Central memory CD8-positive, alpha-beta T cell (primary cell): ENCODE data around the gene ZFYVE28.
A peak's percentile ranks its signal among the peaks of the same experiment; 100 is the strongest.

ENCODE experiments used
- ATAC-seq: fragments of 150-1000 bp; cut with Tn5 transposase; replicated peaks from 2 replicates; pipeline ENCODE4 v1.10.0; 2022; ENCODE audit warnings: mild to moderate bottlenecking, moderate FRiP score, moderate number of reproducible peaks; ENCODE audit not compliant: poor library complexity, severe bottlenecking; ENCODE audit errors: extremely low read depth
- DNase-seq, 2 donors: peaks; one replicate each; pipeline ENCODE4 v3.0.0; 2021; ENCODE audit warnings: low spot score in 2 of 2
- H3K27ac Mint-ChIP-seq: one replicate; pipeline ENCODE4 v1.8.0; 2022; ENCODE audit warnings: low read depth, mild to moderate bottlenecking, moderate library complexity, mixed read lengths
- H3K27me3 Mint-ChIP-seq: one replicate; pipeline ENCODE4 v1.8.0; 2022; ENCODE audit warnings: mixed read lengths
- H3K36me3 Mint-ChIP-seq: one replicate; pipeline ENCODE4 v1.8.0; 2022; ENCODE audit warnings: mild to moderate bottlenecking, moderate library complexity, mixed read lengths; ENCODE audit not compliant: insufficient read depth
- H3K4me1 Mint-ChIP-seq: one replicate; pipeline ENCODE4 v1.8.0; 2022; ENCODE audit warnings: mixed read lengths
- H3K4me3 Mint-ChIP-seq: one replicate; pipeline ENCODE4 v1.8.0; 2022; ENCODE audit warnings: mild to moderate bottlenecking, moderate library complexity, mixed read lengths
- H3K9me3 Mint-ChIP-seq: one replicate; pipeline ENCODE4 v1.8.0; 2022; ENCODE audit warnings: mixed read lengths

The ZFYVE28 gene

DNA sequence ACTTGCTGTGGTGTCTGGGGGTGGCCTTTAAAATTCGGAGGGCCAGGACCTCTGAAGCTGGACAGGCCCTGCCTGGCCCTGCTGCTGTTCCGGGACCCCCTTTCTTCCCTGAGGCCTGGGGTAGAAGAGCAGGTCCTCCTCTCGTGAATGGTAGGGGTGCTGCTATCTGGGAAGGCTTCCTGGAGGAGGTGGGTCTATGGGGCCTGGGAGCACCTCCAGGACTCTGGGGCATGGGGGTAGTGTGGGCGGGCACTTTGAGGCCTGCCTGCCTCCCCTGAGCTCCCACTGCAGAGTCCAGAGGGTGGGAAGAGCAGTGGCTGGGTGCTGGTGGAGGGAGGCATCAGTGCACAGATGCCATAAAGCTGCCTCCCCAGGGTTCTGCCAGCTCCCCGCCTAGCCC, 151.6 kb downstream of the ZFYVE28 start:
- Mint-ChIP-seq H3K9me3 (no peaks in the 10 kb centered on the region), H3K27me3 (no peaks in the 10 kb centered on the region), H3K27ac (no peak overlapping the region), H3K36me3 (peaks cover 4% of the 10 kb centered on the region), H3K4me1 (no peaks in the 10 kb centered on the region), H3K4me3 (no peak overlapping the region)
- DNase-seq (no peak), ATAC-seq (no peak)

DNA sequence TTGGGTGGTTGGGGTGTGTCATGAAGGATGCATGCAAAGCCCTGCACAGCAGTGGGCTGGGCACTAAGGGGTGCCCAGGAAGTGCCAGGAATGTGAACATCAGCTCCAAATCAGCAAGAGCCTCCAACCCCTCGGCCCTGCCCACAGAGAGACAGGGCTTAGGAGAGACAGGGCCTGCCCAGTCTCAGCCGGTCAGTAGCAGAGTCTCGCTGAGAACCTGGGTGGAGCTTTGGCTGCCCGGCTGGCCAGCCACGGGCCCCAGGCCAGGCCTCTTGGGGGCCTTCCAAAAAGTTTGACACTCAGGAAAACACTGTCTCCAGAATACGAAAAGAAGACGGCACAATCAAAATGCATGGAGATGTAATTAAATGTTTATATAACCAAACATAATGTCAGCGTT, 152.3 kb downstream of the ZFYVE28 start:
- ATAC-seq (no peak), DNase-seq (no peak)
- H3K9me3 Mint-ChIP-seq, result no peaks in the 10 kb centered on the region
- peaks cover 4% of the 10 kb centered on the region for H3K36me3 Mint-ChIP-seq
- H3K4me1 Mint-ChIP-seq, result no peaks in the 10 kb centered on the region
- H3K27ac Mint-ChIP-seq, result no peak overlapping the region
- no peaks in the 10 kb centered on the region for H3K27me3 Mint-ChIP-seq
- no peak overlapping the region for H3K4me3 Mint-ChIP-seq

GRCh38 chr4:2265113-2266110, 153.0 kb downstream of the ZFYVE28 start:
- Mint-ChIP-seq H3K27me3 (no peaks in the 10 kb centered on the region), H3K27ac (peak overlapping the region; percentile 44), H3K36me3 (peaks cover 9% of the 10 kb centered on the region), H3K9me3 (no peaks in the 10 kb centered on the region), H3K4me3 (no peak overlapping the region), H3K4me1 (no peaks in the 10 kb centered on the region)
- ATAC-seq (no peak), DNase-seq (no peak)

- Mint-ChIP-seq H3K4me1 (no peaks in the 10 kb centered on the region), H3K27ac (no peak overlapping the region), H3K4me3 (no peak overlapping the region), H3K9me3 (no peaks in the 10 kb centered on the region), H3K36me3 (peaks cover 14% of the 10 kb centered on the region), H3K27me3 (no peaks in the 10 kb centered on the region)
- ATAC-seq (no peak), DNase-seq (no peak)
Observed at GRCh38 chr4:2264481-2265041, 153.9 kb downstream of the ZFYVE28 start.

- Mint-ChIP-seq H3K36me3 (peaks cover 16% of the 10 kb centered on the region), H3K4me1 (no peaks in the 10 kb centered on the region), H3K27me3 (no peaks in the 10 kb centered on the region), H3K27ac (peak overlapping the region; percentile 76), H3K9me3 (no peaks in the 10 kb centered on the region), H3K4me3 (peak overlapping the region; percentile 75)
- no peak for ATAC-seq
- no peak for DNase-seq
Observed at GRCh38 chr4:2263926-2264321, 154.5 kb downstream of the ZFYVE28 start.

GRCh38 chr4:2262944-2263250, 155.5 kb downstream of the ZFYVE28 start:
- ATAC-seq (no peak), DNase-seq (no peak)
- no peaks in the 10 kb centered on the region for H3K27me3 Mint-ChIP-seq
- H3K27ac Mint-ChIP-seq, result peak overlapping the region; percentile 76
- H3K9me3 Mint-ChIP-seq, result no peaks in the 10 kb centered on the region
- H3K36me3 Mint-ChIP-seq, result peaks cover 20% of the 10 kb centered on the region
- peak overlapping the region; percentile 75 for H3K4me3 Mint-ChIP-seq
- no peaks in the 10 kb centered on the region for H3K4me1 Mint-ChIP-seq

DNA sequence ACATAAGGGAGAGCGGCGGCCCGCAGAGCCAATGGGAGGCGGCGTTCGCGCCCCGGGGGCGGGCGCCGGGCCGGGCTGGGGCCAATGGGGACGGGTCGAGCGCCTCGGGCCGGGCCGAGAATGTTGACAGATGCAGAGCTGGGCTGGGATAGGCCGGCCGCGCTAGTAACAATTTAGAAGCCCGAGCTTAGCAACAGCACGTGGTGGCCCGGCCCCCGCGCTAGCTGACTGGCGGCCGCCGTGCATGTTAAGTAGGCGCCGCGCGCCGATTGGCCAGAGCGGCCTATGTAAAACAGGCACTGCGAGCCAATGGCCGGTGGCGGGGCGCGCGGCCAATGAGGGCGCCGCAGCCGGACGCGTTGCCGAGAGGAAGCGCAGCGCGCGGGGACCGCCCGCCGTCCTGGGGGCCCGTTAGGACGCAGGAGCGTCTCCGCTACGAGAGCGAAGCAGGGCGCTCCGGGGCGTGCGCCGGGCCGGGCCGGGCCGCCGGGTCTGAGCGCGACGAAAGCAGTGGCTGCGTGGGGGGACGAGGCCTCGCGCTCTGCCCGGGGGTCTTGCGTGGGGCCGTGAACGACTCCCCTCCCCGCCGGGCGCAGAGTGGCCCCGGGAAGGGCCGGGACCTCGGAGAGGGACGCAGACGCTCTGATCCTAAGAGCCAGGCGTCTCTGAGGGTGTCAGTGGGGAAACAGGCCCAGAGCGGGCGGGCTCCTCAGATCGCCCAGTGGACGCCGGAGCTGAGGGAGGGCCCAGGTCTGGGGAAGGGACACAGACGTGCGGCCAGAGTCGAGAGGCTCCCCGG, 156.1 kb downstream of the ZFYVE28 start:
- peak; percentile 93 for ATAC-seq
- Mint-ChIP-seq H3K4me3 (peak overlapping the region; percentile 75), H3K36me3 (peaks cover 25% of the 10 kb centered on the region)

DNA sequence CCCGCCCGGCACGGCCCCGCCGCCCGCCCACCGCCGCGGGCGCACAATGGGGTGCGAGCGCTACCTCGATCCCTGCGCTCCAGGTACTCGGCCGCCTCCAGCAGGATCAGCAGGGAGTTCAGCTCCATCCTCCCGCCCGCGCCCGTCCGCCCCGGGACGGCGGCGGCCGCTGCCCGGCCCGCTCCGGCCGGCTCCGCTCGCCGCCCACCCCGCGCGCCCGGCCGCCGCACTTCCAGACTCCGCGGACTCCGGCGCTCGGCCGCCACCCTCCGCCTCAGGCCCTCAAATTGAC, 156.6 kb downstream of the ZFYVE28 start, which contains the start of gene MXD4:
TSS of gene MXD4 (minus strand) at position 257 of the 292 bp plus-strand sequence. CDS start at position 128, 129 bp downstream.
- DNase-seq (no peak), ATAC-seq (peak; percentile 0)
- Mint-ChIP-seq H3K4me1 (no peaks in the 10 kb centered on the region), H3K27me3 (no peaks in the 10 kb centered on the region), H3K36me3 (peaks cover 29% of the 10 kb centered on the region), H3K4me3 (peak within 1 kb of the TSS; percentile 75), H3K27ac (peak within 1 kb of the TSS; percentile 76), H3K9me3 (no peaks in the 10 kb centered on the region)

More for the DNA sequence above, 156.1 kb downstream of the ZFYVE28 start:
- DNase-seq, result peak; percentile 91 to 98
- no peaks in the 10 kb centered on the region for H3K9me3 Mint-ChIP-seq
- peak overlapping the region; percentile 76 for H3K27ac Mint-ChIP-seq
- no peaks in the 10 kb centered on the region for H3K4me1 Mint-ChIP-seq
- no peaks in the 10 kb centered on the region for H3K27me3 Mint-ChIP-seq

DNA sequence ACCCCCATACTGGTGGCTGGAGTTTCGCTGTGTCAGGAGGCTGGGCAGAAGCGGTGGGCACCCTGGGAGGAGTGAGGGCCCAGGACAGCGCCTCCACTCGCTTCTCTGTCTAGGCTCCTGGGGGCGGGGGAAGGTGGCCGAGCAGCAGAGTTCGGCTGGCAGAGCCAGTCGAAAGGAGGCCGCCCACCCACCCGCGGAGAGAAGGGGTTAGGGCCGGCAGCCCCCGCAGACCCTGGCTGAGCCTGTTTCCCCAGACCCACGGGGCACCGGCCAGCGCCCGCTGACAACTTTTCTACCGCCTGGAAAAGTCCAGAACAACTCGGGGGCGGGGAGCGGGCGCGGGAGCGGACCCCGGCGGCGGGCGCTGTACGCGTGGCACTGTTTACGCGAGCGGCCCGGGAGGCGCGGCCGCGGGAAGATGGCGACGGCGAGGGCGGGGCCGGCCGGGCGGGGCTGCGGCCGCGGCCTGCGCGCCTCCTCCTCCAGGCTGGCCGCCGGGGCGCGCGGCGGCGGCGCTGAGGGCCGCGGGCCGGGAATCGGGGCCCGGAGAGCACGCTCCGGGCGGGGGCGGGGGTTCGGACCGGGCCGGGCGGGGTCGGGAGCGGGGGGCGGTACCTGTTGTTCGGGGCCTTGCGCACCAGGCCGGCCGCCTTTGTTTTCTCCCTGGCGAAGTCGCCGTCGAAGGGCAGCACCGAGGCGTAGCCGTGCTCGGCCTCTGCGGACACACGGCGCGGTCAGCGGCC, 157.2 kb downstream of the ZFYVE28 start:
- no peaks in the 10 kb centered on the region for H3K9me3 Mint-ChIP-seq
- DNase-seq, result no peak
- peak overlapping the region; percentile 75 for H3K4me3 Mint-ChIP-seq
- peak overlapping the region; percentile 76 for H3K27ac Mint-ChIP-seq
- no peaks in the 10 kb centered on the region for H3K4me1 Mint-ChIP-seq
- peak; percentile 26 for ATAC-seq
- H3K27me3 Mint-ChIP-seq, result no peaks in the 10 kb centered on the region
- peaks cover 32% of the 10 kb centered on the region for H3K36me3 Mint-ChIP-seq

DNA sequence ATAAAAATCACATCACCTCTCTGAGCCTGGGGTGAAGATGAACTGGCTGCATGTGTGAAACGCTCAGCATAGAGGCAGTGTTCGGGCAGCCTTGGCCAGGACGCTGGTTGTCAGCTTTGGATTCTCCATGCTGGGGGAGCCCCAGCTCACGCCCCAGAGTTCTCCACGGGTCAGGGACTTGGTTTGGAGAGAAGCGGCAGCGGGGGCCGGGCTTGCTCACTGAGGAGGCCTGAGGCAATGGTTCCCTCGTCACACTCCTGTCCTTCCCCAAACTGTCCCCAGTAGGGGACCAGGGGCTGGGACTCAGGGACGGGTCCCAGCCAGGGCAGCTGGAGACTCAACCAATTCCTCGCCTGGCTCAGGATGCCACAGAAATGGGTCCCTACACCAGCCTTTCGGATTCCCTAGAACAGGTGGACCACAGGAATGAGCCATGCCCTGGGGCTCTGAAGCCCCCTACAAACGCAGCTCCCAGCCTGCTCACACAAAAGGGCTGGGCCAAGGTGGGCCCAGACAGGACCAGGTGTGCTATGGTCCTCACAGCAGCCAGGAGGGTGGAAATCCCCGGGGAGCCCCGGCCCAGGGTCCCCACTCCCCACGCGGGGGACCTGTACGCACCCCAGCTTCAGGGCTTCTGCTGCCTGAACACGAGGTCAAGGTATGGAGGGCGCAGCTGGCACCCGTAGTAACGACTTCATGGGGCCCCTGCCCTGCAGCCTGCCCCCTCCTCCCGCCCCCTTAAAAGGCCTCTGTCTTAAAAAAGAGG, 157.9 kb downstream of the ZFYVE28 start:
- Mint-ChIP-seq H3K4me1 (no peaks in the 10 kb centered on the region), H3K9me3 (no peaks in the 10 kb centered on the region), H3K36me3 (peaks cover 32% of the 10 kb centered on the region), H3K27me3 (no peaks in the 10 kb centered on the region), H3K27ac (peak overlapping the region; percentile 68), H3K4me3 (peak overlapping the region; percentile 75)
- DNase-seq, result no peak
- ATAC-seq, result no peak

- peak overlapping the region; percentile 75 for H3K4me3 Mint-ChIP-seq
- peaks cover 5% of the 10 kb centered on the region for H3K4me1 Mint-ChIP-seq
- DNase-seq (no peak), ATAC-seq (no peak)
- no peaks in the 10 kb centered on the region for H3K27me3 Mint-ChIP-seq
- H3K36me3 Mint-ChIP-seq, result peaks cover 37% of the 10 kb centered on the region
- H3K9me3 Mint-ChIP-seq, result no peaks in the 10 kb centered on the region
- H3K27ac Mint-ChIP-seq, result no peak overlapping the region
Observed at GRCh38 chr4:2259541-2260343, 158.7 kb downstream of the ZFYVE28 start.
